ENCODE results near the gene SNX22.
A peak's percentile ranks its signal among the peaks of the same experiment; 100 is the strongest.

The SNX22 gene

DNA sequence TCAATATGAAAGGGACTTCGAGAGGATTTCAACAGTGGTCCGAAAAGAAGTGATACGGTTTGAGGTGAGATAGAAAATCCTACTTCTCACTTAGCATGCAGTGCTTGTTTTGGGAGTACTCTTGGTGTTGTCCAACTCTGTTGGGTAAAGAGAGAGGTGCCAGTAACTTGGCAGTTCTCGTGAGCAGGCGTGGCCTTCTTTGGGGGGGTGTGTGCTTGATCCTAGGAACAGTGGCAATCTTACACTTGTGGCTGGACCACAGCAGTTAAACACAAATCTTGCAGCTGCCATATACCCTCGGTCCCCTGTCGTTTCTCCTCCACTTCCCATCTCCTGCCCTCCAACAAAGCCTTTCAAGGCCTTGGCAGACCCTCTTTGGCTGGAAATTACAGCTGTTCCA, 15.2 kb upstream of the SNX22 start:
- DNase-seq, result no peak

DNA sequence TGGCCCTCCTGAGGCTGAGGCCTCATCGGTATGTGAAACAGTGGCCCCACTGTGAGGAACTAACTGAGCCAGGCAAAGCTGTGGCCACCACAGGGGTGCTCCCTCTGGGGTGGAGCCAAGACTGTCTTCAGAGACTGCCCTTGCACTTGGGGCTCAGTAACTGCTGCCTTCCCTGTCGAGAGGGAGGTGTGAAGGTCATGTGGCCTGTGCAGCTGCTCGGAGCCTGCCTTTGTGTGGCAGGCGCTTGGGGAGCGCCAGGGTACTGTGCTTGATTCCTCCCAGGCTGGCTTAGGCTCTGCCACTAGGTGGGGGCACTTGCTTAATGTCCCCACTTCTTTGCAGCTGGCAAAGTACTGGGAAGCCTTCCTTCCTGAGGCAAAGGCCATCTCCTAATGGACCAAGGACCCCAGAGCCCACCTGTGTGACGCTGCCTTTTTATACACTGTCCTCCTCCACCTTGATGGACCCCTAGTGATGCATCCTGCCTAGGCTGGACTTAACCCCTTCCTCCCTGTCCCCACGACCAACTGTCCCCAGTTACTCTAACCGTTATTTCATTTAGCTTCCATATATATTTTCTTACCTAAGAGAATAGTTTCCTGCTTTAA, 14.2 kb upstream of the SNX22 start:
- DNase-seq, result no peak

DNA sequence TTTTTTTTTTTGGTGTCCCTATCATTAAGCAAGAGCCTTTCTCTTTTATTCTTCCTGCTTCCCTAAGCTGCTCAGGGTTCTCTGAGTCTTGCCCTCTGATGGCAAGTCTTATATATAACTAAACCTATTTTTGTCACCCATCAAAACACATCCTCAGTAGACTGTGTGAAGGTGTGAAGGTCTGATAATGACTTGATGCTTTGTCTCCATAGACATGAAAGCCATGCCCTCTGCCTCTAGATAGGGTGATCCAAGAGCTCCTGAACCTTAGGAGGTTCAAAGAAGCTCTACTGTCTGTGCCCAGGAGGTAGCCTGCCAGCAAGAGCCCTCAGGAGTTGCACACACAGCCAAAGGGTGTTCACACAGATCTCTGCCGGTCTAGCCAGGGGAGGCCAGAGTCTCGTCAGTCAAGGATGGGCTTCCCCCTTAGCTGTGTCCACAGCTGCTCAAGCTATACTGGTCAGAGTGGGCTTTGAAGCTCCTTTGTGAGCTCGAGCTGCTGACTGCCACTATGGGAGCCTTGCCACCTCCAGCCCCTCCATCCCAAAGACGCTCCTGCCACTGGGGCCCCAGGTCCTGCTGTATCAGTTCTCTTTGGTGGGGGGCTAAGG, 13.1 kb upstream of the SNX22 start:
- DNase-seq, result no peak

DNA sequence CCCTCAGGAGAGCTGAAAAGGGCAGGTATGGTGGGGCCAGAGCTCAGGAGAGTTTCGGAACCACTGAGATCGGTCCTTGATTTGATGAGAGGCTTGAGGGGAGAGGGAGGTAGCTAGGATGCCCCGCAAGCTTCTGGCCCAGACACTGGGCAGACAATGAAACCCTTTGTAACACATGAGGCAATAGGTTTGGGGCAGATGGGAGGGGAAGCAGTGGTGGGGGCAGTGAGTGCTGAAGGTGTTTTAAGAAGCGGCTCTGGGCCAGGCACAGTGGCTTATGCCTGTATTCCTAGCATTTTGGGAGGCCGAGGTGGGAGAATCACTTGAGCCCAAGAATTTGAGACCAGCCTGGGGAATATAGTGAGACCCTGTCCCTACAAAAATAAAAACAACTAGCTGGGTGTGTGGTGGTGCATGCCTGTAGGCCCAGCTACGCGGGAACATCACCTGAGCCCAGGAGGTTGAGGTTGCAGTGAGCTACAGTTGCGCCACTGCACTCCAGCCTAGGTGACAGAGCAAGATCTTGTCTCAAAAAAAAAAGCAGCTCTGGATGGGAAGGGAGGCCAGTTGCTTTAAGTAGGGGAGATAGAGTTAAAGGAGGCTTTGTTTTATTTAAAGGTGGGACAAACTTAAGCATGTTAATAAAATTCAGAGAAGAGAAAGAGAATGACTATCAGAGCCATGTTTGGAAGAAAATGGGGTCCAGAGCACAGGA, 9.6 kb upstream of the SNX22 start:
- DNase-seq, result no peak

DNA sequence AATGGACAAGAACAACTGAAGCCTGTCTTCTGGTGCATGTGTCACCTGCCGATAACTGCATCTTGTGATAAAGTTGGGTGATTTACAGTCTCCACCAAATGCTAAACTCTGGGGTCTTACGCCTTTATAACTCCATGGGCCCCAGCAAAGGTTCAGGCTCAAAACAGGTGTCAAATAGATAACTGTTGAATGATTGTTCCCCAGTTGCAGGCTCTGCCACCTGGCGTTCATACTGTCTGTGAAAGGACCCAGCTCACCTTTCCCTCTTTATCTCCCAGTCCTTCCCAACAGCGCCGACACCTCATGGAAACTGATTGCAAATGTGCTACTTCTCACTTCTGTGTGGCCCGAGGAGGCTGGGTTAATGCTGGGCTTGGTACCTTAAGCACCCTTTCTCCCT, 8.3 kb upstream of the SNX22 start:
- DNase-seq, result no peak

DNA sequence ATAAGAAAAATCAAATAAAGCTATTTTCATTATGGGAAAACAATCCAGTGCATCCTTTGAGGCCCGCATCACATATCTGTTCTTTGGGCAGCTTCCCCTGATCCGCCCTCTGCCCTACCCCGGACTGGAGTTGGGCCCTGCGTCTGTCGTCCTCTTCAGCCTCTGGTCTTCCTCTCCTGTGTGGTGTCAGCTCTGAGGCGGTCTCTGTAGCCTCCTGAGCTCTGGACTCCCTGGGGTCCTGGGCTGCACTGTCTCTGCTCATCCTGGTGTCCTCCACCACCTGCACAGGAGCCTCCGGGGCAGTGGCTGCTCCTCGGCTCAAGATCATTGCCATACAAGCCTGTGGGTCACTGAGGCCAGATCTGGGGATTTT, 7.4 kb upstream of the SNX22 start:
- DNase-seq, result no peak

DNA sequence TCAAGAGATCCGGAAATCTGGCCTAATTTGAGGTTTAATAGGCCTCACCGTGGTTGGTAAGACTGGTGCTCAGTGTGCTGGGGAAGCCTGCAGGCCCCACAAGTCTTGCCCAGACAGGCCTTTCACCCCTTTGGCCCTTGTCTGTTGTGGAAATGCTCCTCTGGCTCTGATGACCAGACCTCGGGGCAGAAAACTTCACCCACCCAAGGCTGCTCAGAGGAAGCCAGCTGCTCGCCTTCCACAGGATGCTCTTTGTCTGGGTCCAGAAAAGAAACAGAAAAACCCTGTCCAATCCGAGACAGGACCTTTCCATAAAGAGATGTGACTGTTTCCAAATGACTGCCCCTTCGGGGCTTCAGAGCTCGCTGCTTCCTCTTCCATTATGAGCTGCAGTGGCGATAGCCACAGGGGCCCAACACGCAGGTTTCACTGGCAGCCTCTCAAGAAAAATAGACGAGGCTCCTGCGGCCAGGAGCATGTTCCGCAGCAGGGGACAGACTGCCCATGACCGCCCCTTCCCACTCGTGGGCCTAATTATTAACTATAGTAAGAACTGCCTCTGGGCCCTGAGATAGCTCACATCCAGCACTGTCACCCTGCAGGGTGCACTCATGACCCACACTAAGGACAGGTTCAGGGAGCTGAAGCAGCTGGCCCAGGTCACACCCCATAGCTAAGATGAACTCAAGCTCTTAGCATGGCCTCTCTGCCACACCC, 6.8 kb upstream of the SNX22 start:
- no peak for DNase-seq

DNA sequence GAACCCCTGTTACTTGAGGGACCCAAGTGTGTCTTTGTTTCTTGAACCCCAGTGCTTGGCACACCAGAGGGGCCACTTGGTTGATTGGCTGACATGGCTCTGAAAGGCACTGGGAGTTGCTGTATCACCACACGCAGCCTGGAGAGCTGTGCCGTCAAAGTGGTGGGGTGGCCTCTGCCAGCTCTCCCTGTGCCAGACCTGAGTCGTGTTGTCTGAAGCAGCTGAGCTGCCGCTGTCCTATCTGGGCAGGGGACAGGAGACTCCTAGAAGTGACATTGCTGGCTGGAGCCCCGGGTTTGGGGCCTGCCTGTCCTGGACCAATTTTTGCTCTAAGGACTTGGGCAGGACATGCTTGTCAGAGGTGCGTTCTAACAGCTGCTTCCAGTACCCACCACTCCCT, 5.5 kb upstream of the SNX22 start:
- DNase-seq, result no peak

DNA sequence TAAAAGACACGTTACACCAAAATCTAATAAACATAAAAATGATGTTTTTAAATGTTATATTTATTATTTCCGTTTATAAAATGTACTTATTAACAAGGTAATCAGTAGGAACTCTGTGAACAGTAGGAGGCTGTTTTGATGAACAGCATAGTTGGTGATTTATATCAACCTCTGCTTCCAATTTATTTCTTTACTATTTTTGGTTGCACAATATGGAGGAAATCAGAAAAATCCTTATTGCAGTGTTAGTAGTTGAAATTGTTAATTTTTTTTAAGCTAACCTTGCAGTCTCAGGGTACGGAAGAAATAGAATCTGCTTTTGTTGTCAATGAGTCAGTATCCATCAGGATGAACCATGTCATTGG, 5.0 kb upstream of the SNX22 start:
- no peak for DNase-seq

DNA sequence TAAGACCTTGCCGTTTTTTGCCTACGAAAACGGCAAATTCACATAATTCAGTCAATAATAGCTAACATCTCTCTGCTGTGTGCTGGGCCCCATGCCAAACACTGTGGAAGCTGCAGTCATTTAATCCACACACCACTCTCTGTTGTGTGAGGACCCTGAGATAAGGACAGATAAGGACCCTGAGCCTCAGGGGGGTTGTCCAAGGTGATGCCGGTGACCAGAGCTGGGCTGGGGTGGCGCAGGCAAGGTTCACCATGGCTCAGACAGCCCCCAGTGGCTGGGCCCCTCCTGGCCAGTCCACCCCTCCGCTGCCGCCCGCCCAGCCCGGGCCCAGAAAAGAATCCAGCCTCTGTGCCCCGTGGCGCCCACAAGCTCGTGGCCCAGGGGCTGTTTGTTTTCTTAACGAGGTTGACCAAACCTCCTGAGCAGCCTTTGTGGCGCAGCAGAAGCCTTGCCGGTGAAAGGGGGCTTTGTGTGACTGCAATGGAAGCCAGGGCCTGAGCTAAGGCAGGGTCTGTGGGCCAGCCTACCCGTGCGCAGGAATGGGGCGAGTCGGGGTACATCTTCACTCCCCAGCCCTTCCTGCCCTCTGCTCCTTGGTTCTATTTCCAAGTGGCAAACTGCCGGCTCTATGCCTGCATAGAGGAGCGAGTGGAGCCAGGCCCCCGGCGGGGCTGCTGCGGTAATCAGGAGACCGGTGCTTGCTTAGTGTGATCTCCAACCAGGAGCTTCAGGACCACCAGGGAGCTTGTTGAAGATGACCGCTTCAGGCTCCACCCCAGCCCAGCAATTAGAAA, 4.4 kb upstream of the SNX22 start:
- DNase-seq, result no peak

DNA sequence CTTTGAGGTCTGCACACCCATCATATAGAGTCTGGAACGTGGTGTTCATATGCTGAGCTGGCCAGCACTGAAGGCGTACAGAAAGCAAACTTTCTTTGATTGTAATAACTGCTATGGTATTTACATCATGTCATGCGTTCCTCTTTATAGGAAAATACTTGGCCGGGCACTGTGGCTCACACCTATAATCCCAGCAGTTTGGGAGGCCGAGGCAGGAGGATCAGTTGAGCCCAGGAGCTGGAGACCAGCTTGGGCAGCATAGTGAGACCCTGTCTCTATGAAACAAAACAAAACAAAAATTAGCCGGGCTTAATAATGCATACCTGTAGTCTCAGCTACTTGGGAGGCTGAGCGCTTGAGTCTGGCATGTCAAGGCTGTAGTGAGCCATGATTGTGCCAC, 3.4 kb upstream of the SNX22 start:
- no peak for DNase-seq

DNA sequence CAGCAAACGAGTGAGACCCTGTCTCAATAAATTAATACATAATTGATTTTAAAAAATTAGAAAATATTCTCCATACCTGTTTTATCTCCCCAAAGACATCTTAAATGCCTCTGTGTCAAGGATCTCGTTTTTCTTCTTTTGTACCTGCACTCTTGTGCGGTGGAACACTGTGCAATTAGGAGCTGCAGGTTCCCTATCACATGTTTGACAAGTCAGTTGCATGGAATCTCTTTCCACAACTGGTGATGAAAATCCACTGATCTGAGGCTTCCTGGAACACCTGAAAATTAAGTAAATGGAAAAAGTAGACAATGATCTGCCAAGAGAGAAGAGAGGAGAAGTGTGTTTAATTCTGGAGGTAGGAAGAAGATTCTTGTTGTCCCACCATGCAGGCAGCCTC, 3.0 kb upstream of the SNX22 start:
- DNase-seq, result no peak

DNA sequence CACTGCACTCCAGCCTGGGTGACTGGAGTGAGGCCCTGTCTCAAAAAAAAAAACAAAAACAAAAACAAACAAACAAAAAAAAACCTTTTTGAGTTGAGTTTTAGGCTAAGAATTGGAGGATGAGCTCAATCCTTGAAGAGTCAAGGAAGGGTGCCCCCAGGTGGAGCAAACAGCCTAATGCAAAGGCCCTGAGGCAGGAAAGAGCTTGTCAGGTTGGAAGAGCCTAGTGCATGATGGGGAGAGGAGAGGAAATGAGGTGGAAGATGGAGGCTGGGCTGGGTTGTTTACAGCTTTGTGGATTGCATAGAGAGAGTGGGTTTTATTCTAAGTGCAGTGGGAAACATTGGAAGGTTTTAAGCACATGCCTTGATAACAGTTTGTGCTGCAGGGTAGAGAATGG, 2.1 kb upstream of the SNX22 start:
- DNase-seq, result no peak

DNA sequence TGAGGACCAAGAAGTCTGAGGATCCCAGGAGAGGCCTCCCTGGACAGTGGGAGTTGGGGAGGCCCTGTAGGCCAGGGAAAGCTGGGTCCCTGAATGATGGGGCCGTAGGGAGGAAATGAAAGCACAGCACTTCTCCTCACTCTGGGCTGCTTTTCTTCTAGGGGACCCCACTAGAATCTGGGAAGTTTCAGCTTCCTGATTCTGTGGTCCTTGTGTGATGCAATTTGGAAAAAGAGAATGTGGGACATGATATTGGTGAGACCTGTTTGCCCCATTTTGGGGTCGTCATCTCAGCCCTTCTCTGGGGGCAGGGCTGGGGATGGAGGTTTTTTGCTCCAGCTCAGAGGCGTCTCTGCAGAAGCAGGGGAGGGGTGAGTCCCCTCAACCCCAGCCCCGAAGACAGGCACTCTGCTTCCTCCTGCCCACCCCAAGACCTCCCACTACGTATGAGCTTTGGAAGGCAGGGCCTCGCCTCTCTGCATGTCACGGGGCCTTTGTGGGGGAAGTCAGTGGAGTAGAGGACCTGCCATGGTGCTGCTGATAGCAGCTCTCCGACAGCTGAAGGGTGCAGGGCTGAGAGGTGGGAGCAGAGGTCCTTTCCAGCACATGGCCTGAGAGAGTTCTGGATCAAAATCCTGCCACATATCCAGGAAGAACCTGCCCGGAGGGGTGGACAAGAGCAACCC, 1.5 kb upstream of the SNX22 start:
- DNase-seq, result no peak

DNA sequence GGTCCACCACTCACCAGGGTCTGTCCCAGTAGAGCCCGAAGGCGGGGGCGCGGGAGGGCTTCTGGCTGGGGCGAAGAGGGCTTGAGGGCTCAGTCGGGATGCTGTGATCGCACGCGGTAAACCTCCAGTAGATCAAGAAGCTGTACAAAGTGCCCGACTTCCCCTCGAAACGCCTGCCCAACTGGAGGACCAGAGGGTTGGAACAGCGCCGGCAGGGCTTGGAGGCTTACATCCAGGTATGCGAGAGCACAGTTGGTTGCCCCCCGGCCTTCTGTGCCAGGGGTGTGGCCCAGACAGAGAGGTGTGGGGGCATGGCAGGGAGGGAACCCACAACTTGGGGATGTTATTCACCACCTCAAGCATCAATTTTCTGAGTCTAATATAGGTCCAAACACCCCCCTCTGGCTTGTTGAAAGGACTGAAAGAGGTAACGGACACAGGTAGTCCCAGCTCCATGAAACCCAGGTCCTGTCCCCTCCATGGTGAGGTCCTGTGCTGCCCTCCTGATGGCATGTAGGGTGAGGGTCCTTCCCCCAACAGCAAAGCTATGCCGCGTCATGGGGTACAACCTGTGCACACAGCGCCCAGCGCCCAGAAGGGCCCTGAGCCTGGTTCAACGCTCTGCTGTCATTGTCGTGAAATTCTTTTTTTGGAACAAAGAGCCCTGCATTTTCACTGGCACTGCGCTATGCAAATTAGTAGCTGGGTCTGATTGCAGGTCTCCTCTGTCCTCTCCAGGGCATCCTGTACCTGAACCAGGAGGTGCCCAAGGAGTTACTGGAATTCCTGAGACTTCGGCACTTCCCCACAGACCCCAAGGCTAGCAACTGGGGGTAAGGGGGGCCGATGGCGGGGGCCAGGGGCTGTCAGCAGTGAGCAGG, 1.2 kb downstream of the SNX22 start:
- no peak for DNase-seq

DNA sequence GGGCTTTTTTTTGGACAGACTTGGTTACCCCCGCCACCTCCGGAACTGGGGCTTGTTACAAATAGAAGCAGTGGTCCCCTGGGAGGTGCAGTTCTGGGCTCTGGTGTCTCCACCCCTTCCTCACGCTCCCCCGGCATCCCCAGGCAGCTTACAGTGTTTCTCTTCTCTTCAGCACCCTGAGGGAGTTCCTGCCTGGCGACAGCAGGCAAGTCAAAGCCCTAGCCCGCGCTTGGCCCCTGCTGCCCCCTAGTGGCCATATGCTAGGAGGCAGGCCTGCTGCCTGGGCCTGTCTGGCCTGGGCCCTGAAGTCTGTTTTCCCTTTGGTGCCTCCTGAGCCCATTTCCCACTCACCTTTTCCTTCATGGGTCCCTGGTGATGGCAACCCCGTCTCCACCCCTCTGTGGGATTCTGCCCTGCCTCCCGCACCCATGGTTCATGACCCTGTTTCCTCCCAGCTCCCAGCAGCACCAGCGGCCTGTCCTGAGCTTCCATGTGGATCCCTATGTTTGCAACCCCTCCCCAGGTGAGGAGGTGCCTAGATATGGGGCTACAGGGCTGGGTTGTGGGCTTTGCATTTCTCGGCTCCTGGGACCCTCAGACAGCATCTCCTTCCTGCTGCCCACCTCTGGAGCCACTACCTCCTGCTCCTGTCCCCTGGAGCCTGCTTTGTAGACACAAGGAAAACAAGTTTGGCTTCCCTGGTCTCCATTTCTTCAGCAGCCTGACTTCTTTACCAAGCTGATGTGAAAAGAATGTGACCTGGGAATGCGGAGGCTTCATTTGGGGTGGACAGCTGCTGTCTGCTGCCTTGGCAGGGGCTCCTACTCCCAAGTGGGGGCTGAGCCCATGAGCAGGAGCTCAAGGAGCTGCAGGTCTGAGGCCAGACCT, 2.2 kb downstream of the SNX22 start:
- DNase-seq, result peak; percentile 80

DNA sequence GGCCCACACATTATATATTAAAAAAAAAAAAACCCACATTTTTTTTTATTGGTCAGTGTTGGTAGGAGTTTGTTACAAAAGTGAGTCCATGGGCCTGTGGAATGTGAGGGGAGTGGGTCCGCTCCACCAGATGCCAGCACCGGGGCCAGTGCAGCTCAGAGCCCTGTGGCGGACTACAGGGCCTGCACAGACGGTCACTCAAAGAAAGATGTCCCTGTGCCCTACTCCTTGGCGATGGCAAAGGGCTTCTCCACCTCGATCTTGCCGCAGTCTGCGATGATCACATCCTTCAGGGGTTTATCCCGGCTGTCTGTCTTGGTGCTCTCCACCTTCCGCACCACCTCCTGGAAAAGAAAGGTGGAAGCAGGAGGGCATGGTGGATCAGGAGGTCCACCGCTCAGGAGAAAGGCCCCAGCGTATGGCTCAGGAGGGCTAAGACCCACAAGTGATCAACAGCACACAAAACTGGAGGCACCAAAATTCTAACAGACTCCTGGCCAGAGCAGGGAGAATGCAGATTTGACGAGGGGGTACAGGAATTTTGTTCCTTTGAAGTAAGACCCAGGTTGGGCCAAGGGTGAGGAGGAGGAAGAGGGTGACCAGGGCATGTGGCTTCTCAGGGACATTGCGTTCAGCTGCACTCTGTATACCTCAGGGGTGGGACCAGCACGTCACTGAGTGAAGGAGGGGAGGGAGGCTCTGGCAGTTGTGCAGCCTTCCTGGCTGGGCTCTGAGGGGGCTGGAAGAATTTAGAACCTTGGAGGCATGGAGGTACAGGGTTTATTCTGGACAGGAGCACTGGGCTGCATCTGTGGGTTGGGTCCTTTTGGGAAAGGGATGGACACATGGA, 4.5 kb downstream of the SNX22 start:
- no peak for DNase-seq

DNA sequence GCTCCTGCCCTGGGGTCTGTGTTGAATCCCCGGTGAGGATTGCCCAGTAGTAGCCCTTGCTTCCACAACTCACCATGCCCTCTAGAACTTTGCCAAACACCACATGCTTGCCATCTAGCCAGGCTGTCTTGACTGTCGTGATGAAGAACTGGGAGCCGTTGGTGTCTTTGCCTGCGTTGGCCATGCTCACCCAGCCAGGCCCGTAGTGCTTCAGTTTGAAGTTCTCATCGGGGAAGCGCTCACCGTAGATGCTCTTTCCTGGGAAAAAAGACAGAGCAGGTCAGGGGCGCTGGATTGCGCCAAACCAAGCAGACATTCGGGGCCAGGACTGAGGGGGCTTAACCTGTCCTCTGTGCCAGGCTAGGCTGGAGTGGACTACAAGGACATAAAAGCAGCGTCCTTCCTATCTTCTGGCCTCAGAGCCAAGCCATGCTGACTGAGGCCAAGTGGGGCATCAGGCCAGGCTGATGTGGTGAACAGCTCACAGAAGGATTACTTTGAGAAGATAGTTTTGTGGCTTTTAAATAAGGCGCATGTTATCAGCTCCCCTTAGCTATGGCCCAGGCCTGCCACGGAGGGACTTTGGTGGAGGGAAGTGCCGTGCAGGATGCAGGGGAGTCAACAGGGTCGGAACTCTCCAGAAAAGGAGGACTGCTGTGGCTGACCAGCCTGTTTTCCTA, 5.3 kb downstream of the SNX22 start:
- no peak for DNase-seq

DNA sequence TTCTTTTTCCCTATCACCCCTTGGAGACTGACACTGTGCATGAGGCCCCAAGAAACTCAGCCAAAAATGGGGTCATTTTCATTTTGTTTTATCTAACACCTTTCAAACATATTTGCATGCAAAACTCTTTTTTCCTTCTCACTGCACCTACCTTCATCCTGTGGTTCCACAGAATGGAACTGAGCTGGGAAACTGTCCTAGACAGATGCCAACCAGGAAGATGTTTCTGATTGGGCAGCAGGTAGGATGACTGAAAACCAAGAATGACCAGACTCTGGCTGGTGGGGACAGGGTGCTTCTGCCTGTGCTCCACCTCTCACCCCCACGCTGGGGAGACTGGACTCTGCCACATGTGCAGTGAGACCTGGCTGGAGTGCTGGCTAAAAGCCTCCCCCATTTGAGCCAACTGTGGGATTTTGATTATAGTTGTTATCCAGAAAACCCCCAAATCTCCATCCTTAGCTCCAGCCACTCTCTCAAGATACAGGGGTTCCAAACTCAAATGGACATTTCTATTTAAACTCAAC, 6.1 kb downstream of the SNX22 start:
- no peak for DNase-seq
